Urothelium cell line (cell line): Measurements from ENCODE around the gene MTREX.

Experiments
- DNase-seq: peaks from one replicate; pipeline ENCODE4 v3.0.0; 2011; ENCODE audit warnings: low spot score, mixed read lengths
- FAIRE-seq: peaks from 2 replicates; lab custom pipeline; 2011; peaks lifted over from hg19 to GRCh38; lab: Jason Lieb, UNC

The MTREX gene

GRCh38 chr5:55324006-55324405 lies 16.2 kb downstream of the MTREX start:
- no peak for DNase-seq
- FAIRE-seq = no peak

- FAIRE-seq (no peak), DNase-seq (peak; percentile 34)
Measured at GRCh38 chr5:55324815-55325418, 17.1 kb downstream of the MTREX start.

DNA sequence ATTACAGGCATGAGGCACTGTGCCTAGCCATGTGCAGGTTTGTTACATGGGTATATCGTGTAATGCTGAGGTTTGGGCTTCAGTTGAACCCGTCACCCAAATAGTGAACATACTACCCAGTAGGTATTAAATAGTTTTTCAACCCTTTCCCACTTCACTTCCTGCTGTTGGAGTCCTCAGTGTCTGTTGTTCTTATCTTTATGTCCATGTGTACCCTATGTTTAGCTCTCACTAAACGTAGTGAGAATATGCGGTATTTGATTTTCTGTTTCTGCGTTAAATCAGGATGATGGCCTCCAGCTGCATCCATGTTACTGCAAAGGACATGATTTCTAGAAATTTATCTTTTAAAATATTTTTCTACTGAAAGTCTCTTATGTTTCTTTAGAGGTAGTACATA lies 17.8 kb downstream of the MTREX start:
- DNase-seq (no peak), FAIRE-seq (no peak)

- FAIRE-seq (no peak), DNase-seq (no peak)
Measured at GRCh38 chr5:55327281-55327680, 19.5 kb downstream of the MTREX start.

DNA sequence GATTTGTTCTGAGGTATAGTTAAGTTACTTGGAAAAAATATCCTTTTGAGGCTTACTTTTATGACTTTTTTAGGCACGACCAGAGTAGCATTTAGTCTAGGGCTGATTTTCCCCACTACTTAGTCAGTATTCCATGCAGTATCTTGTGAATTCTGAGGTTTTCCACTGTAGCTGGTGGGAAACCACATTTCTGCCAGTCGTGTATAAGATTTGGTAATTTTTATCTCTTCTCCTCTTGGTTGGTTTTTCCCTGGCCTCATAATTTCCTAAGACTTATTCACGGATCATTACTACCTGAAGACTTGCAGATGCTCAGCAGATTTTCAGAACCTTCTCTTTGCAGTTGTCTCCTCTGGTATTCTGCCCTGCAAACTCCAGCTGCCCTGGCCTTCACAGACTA lies 23.5 kb downstream of the MTREX start:
- FAIRE-seq = no peak
- no peak for DNase-seq

- DNase-seq (no peak), FAIRE-seq (no peak)
Measured at GRCh38 chr5:55333017-55333416, 25.2 kb downstream of the MTREX start.

- FAIRE-seq (no peak), DNase-seq (no peak)
Measured at GRCh38 chr5:55333811-55334210, 26.0 kb downstream of the MTREX start.

DNA sequence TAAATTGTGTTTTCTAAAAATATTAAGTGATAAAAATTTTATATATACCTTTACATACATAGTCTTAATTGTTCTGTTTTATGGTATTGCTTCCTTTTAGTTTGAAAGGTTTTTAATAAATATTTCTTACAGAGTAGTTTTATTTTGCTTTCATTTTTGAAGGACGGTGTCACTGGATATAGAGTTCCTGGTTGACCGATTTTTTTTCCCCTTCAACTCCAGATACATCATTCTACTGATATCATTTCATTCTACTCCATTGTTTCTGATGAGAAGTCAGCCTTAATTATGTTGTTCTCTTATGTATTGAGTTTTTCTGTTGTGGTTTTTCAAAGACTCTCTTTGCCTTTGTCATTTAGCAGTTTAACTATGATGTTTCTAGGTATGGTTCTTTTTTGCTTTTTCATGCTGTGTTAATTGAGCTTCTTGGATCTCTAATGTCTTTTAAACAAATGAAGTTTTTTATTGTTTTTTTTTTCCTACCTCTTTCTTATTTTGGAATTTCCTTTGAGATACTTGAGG lies 30.4 kb downstream of the MTREX start:
- DNase-seq (no peak), FAIRE-seq (no peak)

- no peak for FAIRE-seq
- DNase-seq = no peak
Measured at GRCh38 chr5:55338810-55339243, 31.0 kb downstream of the MTREX start.

GRCh38 chr5:55343107-55343506 lies 35.3 kb downstream of the MTREX start:
- DNase-seq (no peak), FAIRE-seq (no peak)

DNA sequence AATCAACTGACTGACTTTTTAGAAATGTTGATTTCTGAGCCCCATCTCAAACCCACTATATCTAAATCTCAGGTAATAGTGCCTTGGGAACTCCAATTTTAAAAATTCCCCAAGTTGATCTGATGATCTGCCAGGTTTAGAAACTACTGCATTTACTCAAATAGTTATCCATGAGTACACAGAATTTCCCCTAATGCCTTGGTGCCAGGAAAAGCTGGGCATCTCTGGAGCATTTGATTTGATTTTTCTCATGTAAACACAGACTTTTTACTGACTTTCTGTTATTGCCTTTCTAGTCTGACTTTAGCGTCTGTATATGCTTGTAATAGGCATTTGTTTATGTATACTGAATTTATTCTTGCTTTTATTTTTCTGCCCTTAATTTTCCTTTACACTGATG lies 35.8 kb downstream of the MTREX start:
- DNase-seq (no peak), FAIRE-seq (no peak)

DNA sequence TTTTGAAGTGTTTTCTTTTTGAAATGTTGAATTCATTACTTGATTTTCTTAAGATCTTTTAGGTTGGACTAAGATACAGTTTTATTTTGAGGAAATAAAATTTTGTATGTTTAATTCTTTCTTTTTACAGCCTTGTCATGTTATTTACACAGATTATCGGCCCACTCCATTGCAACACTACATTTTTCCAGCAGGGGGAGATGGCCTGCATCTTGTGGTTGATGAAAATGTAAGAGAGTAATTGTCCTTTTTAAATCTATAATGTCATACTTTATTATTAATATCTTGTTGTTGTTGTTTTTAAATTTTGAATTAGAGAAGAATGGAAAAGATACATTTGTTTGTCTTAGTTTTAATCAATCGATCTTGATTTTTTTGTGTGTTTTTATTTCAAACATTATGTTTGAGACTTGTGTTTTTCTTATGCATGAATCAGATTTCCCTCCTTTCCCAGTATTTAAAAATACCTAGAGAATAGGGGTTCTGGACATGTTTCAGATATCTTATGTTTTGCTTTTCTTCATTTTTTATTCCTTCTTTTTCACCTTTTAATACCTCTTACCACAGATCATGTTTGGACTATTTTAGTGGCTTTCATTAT lies 36.7 kb downstream of the MTREX start:
- no peak for FAIRE-seq
- DNase-seq = peak; percentile 31

DNA sequence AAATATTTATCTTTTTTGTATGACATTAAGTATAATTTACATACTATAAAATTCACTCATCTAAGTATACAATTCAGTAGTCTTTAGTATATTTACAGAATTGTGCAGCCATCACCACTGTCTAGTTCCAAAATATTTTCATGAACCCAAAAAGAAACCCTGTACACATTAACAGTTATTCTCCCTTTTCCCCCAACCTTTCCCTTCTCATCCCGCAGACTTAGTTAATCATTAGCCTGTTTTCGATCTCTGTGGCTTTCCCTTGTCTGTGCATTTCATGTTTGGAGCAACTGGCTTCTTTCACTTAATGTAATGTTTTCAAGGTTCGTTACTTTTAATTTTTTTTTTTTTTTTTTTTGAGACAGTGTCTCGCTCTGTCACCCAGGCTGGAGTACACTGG lies 37.5 kb downstream of the MTREX start:
- no peak for DNase-seq
- FAIRE-seq = no peak

DNA sequence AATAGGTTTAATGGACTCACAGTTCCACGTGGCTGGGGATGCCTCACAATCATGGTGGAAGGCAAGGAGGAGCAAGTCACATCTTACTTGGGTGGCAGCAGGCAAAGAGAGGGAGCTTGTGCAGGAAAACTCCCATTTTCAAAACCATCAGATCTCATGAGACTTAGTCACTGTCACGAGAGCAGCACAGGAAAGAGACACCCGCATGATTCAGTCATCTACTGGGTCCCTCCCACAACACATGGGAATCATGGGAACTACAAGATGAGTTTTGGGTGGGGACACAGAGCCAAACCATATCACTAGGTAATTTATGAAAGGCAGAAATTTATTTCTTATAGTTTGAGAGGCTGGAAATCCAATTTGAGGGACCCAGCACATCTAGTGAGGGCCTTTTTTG lies 40.0 kb downstream of the MTREX start:
- FAIRE-seq = no peak
- no peak for DNase-seq

DNA sequence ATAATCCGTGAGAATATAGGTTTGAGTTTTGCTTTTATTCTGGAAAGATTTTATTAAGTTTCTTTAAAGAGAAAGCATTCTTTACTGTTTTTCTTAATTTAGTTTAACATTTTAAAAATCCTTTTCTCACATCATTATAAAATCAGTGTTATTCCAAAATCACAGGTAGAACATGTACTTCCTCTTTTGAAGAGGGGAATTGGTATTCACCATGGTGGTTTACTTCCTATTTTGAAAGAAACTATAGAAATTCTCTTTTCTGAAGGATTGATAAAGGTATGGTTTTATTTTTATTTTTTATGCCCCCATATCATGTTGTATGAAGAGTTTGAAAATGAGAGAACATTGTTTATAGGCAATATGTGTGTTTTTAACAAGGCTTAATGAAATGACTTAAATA lies 43.0 kb downstream of the MTREX start:
- DNase-seq (no peak), FAIRE-seq (no peak)

DNA sequence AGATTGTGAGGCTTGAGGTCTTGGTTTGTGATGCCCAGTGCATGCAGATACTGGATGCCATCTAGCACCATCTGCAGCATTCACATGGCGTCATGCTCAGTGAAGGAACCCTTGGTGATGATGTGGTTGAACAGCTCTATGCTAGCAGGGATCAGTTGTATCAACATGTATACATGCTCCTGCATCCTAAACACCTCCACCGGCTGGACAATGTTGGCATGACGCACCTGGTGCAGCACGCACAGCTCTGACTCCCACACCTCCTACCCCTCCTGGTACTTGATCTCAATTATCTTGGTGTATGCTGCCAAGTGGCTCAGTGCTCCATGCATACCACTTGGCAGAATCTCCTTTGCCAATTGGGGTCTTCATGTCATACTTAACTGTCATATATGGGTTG lies 49.1 kb downstream of the MTREX start:
- DNase-seq = no peak
- FAIRE-seq = peak; percentile 17

GRCh38 chr5:55360190-55360589 lies 52.4 kb downstream of the MTREX start:
- no peak for FAIRE-seq
- DNase-seq = no peak

- no peak for FAIRE-seq
- DNase-seq = no peak
Measured at GRCh38 chr5:55363856-55364255, 56.1 kb downstream of the MTREX start.

GRCh38 chr5:55364537-55365055 lies 56.8 kb downstream of the MTREX start:
- FAIRE-seq (no peak), DNase-seq (no peak)

GRCh38 chr5:55370291-55370925 lies 62.6 kb downstream of the MTREX start:
- FAIRE-seq (no peak), DNase-seq (no peak)

GRCh38 chr5:55371145-55371544 lies 63.4 kb downstream of the MTREX start:
- DNase-seq (no peak), FAIRE-seq (no peak)
